HG03045 (cell line): ENCODE measurements around the gene FAM219A.
"Not testable (repeated sequence)": the region's sequence is repeated elsewhere in the genome, so short reads cannot be mapped to it uniquely, and the experiment has no call there.

Source experiments
- ATAC-seq: cut with Tn5 transposase; IDR thresholded peaks from one replicate; pipeline ENCODE4 v1.9.1; 2021; ENCODE audit warnings: mild to moderate bottlenecking, moderate library complexity; ENCODE audit not compliant: unreplicated experiment

The FAM219A gene

DNA sequence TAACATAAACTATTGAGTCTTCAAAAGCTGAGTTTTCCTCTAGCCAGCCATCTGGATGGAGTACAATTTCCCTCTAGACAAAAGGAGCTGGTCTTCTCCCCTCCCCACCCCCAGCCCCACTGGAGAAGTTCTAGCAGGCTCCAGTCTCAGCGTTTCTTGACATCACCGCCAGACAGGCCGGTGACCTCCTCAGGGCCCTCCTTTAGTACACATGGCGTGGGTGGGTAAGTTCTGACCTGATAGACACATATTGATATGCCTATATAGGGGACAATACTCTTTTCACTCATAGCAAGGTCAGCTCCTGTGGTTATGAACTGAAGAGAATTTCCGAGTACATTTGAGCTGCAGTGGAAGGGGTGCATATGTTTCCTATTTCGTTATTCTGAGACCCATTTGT is 27.5 kb upstream of the FAM219A start:
- ATAC-seq, result no peak

DNA sequence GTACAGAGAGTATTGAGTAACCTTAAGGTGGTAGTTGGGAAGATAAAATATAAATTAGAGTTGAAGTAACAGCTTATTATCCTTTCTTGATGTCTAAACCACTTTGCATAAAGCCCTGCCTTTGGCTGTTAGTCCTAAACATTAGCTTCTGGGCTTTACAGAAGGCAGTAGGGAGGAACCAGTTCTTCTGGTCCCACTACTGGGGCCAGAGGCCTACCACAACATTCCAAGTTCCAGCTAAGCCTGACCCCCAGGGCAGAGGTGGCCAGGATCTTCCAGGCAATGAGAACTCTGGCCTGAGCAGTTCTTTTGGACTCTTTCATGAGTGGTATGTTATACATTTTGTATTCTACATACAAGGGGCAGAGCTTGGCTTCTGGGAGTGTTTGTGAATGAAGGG is 26.3 kb upstream of the FAM219A start:
- no peak for ATAC-seq

DNA sequence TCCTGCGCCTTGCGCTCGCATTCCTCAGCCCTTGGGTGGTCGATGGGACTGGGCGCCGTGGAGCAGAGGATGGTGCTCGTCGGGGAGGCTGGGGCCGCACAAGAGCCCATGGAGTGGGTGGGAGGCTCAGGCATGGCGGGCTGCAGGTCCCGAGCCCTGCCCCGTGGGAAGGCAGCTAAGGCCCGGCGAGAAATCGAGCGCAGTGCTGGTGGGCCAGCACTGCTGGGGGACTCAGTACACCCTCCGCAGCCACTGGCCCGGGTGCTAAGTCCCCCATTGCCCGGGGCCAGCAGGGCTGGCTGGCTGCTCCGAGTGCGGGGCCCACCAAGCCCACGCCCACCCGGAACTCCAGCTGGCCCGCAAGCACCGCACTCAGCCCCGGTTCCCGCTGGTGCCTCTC is 24.4 kb upstream of the FAM219A start:
- ATAC-seq, result not testable (repeated sequence)

DNA sequence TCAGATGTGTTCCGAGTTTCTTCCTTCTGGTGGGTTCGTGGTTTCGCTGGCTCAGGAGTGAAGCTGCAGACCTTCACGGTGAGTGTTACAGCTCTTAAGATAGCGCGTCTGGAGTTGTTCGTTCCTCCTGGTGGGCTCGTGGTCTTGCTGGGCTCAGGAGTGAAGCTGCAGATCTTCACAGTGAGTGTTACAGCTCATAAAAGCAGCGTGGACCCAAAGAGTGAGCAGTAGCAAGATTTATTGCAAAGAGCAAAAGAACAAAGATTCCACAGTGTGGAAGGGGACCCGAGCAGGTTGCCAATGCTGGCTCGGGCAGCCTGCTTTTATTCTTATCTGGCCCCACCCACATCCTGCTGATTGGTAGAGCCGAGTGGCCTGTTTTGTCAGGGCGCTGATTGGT is 23.2 kb upstream of the FAM219A start:
- ATAC-seq, result not testable (repeated sequence)

DNA sequence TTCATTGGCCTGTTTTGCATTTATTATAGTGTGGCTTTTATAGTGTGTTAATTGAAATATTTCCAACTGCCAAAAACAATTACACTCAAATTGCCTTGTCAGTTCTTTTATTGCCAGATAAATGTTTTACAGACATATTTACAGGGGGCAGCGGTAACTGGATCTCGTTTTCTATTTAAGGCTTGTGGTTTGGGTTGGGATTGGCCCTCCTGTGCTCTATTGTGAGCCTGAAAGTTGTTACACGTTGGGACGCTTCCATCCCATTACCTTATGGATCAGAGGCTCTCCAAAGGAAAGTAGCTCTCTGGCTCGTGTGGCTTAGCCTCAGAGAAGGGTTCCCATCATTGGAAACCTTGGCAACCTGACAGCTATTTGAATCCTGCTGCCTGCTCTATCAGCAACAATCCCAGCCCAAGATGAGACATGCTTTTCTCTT is 21.1 kb upstream of the FAM219A start:
- no peak for ATAC-seq

DNA sequence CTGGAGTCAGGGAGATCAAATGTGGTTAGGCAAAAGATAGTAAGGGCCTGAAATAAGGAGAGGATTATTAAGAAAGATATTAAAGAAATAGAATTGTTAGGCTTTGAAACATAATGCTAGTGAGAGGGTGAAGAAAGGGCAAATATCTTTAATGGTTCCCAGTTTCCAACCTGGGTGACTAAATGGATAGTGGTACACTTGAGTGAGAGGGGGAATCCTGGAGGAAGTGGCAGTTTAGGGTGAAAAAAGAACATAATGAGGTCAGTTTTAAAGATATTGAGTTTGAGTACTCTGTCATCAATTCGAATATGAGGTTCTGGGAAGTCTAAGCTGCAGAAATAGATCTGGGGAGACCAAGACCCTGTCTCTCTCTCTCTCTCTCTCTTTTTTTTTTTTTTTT is 19.2 kb upstream of the FAM219A start:
- ATAC-seq, result no peak

DNA sequence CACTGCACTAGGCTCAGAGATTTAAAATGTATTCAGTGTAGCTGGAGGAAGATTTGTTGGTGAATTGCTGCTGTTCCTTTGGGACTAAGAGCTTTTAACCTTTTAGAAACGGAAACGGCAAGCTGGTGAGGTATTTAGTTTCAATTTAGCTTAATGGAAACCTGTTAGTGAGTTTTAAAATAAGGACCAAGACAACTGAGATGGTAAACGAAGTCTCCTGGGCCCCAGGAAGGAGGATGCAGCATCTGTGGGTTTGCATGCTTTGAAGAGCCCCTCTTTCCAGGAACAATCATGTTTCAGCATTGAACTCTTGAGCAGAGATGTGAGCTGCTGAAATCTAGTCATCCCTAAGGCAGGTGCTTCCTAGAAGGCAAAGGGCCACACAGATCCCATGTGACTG is 16.7 kb upstream of the FAM219A start:
- ATAC-seq, result no peak

DNA sequence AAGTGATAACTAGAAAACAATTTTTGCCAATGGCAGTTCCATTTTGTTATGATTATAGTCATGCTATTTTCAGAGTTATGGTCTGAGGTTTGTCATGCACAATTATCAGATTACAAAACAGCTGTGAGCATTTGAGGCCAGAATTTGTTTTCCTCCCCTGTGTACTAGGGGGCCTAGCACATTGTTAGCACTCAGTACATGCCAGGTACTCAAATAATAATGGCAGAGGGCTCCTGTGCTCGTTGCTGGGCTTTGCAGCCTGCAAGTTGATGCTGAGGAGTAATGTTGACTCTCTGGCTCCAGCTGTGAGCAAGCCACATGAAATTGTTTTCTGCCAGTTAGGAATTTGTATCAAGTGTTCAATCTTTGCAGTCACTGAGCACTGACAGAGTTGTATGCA is 7.1 kb upstream of the FAM219A start:
- no peak for ATAC-seq

DNA sequence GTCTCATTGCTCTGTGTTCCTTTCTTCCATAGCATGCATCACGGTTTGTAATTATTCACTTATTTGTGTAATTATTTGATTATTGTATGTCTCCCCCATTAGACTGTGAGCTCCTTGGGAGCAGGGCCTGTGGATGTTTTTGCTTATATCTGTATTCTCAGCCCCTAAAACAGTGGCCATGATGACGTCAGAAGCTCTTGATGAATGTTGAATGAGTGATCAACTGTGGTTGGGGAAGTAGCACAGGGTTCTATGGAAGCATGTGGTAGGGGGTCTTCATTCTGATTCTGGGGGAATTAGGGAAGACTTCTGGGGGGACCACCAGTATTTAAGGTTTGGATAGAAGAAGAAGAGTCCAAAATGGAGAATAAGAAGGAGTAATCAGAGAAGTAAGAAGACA is 6.2 kb upstream of the FAM219A start:
- ATAC-seq, result no peak

DNA sequence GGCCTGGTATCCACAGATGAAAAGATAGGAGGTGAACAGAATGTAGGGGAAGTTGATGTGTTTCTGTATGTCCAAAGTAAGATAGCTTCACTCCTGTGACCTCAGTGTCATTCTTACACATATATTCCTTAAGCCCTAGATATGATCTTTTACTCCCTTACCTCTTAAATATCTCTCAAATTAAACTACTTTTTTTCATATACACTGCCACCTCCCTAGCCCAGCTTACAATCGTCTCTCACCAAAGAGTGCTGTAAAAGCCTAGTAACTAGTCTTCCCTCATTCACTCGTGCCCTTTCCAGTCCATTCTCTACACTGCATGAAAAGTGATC is 5.5 kb upstream of the FAM219A start:
- ATAC-seq, result no peak

DNA sequence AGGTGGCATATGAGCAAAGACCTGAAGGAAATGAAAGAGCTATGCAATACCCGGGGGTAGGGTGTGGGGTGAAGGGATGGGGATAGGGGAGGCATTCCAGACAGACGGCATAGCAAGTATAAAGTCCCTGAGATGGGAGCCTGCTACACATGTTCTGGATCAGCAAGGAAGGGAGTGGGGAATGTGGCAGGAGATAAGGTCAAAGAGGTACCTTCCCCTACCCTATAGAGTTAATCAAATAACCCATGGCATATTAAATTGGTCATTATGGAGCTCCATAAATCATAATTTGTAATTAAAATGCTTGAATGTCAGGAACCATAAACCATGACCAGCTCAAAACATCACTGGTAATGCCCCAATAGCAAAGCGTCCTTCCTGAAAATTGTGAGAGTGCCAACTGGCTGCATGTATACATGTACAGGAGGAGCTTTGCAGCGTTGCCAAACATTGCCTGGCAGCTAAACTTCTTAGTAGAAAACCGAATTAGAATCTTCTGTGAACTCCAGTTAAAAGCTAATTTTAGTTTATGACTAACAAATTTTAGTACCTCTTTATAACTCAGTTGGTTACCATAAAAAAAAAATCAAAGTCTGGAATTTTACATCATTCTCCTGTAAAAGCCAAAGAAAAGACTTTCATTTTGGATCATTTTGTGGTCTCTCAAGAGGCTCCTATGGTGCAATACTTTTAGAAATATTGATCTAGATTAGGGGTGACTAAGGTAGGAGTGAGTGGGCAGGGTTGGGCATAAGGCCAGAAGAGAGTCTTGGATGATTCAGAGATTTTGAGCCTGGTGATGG is 4.9 kb upstream of the FAM219A start:
- ATAC-seq, result no peak

DNA sequence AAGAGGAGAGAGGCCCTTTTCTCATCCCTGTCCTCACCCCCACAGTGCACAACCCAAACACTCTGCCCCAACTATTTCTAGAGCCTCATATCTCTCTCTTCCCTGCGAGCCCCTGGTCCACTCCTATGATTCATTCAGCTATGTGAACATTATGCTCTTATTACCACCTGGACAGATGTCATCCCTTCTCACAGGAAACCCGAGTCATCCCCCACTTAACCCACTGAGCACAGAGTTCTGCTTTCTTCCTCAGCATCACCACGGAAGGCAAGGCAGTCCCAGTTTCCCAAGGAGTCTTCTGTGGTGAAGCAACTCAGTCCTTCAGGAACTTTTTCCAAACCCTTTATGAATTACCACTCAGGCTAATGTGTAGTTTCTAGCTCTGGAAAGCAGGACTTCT is 1.6 kb upstream of the FAM219A start:
- no peak for ATAC-seq

DNA sequence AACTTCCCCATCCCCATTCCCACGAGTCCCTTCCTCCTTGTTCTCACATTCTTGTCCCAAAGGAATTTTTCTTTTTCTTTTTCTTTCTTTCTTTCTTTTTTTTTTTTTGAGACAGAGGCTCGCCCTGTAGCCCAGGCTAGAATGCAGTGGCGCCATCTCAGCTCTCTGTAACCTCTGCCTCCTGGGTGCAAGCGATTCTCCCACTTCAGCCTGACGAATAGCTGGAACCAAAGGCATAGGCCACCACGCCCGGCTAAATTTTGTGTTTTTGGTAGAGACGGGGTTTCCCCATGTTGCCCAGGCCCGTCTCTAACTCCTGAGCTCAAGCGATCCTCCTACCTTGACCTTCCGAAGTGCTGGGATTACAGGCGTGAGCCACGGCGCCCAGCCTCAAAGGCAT is 986 bp upstream of the FAM219A start:
- no peak for ATAC-seq

DNA sequence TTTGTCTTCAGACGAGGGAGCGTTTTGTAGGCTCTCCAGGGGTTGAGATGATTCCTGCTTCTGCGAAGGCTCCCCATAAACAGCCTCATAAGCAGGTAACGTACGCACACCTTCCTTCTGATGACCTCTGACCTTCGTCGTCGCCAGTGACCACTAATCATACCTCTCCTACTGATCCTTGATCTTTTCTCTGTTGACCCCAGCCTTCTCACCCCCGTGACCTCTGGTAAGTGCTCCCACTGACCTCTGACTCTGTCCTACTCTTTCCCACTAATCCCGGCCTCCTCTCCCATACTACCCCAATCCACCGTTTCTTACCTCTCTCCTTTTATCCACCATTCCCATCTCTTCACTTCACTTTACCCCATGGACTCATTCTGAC is 580 bp upstream of the FAM219A start:
- ATAC-seq, result no peak

DNA sequence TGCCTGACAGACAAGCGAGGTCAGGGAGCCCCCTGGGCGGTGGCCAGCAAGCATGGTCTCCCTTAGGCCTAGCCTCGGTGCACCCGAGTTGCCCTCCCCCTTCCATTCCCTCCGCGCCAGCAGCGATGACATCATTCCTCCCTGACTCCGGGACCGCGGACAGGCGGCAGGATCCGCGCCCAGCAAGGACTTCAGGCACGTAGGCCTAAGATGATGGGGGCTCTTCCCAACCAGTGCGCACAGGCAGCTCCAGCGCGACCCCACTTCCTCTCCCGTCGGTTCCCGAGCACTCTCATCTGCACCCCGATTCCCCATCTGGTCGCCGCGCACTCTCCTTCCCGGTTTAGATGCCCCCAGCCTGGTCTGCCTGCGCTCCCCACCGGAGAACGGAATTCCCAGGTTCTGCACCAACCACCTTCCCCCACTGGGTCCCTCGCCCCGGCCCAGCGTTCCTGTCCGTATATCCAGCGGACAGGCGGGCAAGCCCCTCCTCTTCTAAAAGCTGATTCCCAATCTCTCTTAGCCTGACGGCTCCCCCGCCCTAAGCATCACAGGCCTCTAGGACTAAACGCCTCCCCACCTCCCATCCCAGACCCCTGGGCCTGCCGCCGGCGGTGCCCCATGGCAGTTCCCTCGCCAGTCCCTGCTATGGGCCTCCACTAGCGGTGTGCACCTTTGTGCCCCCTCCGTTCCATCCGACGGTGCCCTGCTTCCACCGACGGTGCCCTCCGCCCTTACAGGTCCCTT is 931 bp downstream of the FAM219A start:
- ATAC-seq, result no peak

DNA sequence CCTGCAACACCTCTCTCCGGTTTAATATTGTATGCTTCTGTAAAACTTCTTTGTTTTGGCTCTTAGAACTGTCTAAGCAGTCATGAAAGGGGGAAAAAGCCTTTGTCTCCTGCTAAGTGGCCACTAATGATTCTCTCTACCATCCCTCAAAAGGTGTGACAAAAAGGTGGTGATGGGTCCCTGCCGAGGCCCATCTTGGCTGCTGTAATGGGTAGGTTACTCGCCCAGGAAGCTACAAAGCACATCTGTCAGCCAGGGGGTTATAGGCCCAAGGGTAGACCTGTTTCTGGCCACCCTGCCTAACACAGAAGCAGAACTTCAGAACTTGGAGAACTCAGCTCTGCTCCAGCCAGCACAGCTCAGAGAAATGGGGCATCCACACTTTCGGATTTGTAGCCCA is 1.6 kb downstream of the FAM219A start:
- ATAC-seq, result no peak

DNA sequence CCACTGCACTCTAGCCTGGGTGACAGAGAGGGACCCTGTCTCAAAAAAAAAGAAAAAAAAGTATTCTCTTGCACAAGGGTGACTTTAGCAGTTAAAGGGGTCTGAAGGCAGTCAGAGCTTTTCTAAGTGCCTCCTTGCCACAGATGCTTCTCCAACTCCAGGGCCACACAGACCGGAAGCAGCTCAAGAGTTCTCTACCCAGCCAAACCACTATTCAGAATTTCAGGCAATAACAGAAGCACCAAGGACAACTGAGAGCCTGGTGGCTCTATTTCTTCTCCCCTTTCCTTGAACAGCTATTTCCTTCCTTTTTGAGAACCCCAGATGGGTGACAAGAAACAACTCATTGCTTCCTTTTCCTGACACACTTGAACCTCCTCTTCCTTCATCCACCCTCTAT is 2.2 kb downstream of the FAM219A start:
- ATAC-seq, result no peak

DNA sequence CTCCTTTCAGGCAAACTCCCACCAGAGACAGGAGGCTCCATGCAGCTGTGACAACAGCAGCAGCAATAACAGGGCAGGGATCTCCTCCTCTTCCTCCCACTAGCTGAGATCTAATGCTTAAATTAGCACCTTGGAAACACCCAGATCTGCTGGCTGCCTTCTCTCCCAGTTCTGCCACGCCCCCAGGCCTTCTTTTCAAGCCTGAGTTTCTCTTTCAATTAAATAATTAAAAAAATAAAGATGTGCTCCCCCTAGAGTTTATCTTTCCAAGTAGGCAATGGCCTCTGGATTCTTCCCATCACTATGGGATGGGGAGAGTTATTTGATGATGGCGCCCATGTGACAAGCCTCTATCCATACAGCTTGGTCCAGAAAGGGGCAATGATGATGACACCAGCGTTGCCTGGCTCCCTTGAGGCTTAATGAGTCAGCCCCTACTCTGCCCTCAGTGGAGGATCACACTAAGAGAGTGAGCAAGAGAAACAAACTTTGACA is 3.8 kb downstream of the FAM219A start:
- ATAC-seq, result no peak

DNA sequence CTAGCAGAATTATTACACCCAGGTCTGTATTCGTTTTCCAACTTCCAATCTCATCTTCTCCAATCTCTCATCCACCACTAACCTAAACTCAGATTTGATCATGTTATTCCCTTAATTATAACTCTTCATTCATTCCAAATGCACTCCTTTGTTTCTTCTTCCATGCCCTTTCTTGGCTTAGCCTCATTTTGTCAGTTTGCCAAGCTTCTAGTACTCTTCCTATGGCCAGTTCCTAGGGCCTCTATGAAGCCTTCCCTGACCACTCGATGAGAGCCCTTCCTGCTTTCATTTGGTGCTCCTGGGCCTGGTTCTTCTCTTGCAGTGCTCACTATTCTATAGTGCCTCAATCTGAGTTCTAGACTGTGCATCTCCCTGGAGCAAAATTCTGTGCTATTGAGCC is 5.8 kb downstream of the FAM219A start:
- ATAC-seq, result no peak

DNA sequence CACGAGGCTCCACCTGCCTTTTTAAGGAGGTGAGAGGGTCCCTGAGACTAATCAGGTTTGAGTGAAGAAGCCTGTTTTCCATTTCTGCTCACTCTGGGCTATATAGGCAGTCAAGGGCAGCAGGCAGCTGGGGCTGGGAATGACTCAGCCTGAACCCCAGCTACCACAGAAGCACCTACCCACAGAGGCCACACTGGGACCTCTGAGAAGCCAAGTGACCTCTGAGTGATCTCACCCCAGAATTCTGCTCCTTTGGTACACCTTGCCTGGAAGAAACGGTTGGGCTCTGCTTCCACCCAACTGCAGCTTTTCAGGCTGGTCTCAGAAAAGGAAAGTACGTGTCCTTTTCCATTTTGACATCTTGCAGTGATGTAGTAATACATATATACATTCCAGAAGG is 6.8 kb downstream of the FAM219A start:
- ATAC-seq, result peak; percentile 72

DNA sequence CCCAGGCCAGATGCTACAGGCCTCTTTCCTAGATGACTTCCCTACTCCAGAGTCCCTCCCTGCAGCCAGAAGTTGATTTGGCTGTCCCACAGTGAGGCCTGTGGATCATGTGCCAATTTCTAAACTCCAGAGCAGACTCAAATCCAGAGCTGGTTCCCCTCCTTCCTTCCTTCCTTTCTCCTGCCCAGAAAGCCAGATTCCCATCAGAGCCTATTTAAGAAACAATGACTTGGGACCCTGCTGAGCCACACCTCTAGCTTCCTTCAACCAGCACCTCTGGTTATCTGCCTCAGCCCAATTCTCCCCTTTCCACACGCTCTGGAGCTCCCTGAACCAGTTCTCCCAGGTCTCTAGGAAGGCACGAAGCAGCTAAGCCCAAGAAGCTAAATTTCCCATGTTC is 7.2 kb downstream of the FAM219A start:
- no peak for ATAC-seq

DNA sequence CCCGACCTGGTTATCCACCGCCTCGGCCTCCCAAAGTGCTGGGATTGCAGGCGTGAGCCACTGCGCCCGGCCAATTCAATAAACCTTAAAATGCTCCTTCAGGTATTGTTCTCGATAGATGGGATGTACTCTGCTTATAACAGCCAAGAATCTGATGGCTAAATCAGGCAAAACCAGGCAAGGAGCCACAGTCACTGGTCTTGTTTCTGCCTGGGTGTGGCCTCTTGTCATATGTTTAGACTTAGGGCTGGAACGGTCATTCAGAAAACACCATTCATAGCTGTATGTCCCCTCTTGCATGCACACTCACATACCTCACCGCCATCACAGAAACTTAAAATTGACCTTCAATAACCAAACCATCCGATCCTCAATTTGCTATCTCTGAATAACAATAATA is 7.7 kb downstream of the FAM219A start:
- ATAC-seq, result no peak

DNA sequence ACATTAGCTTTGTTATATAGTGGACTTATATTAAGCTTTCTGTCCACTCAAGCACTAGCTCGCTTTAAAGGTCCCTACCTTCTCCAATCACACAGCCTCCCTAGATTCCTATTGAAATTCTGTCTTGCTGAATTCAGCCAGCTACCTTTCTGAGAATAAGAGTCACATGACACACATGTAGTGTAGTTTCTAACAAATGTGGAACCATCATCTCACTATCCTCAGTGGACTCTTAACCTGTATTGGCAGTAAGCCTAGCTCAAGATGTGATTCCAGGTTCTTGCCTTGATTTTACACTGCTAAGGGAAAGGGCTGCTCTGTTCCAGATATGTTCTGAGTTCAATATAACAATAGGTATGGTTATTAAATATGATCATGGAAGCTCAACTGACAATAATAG is 11.4 kb downstream of the FAM219A start:
- ATAC-seq, result no peak
